GM23338 (cell line): ENCODE data around the gene SELPLG.

Experiments
- CREB1 ChIP-seq: fragments of 250-450 bp; sonication (Bioruptor Pico); IDR thresholded peaks from 2 replicates; pipeline ENCODE4 v1.5.0; 2020; ENCODE audit warnings: low read depth, mild to moderate bottlenecking, moderate library complexity
- EZH2 ChIP-seq: fragments of 200-600 bp; sonication (generic); IDR thresholded peaks from one replicate; pipeline ENCODE4 v1.8.0; 2017; ENCODE audit warnings: antibody characterized with exemption, mild to moderate bottlenecking, low read depth; ENCODE audit not compliant: unreplicated experiment
- EZH2phosphoT487 ChIP-seq: fragments of 200-600 bp; sonication (generic); IDR thresholded peaks from one replicate; pipeline ENCODE4 v1.8.1; 2018; ENCODE audit warnings: antibody characterized with exemption; ENCODE audit not compliant: unreplicated experiment
- JUNB ChIP-seq: IDR thresholded peaks from one replicate; pipeline ENCODE4 v1.6.1; 2016; ENCODE audit warnings: antibody characterized with exemption; ENCODE audit not compliant: unreplicated experiment
- NANOG ChIP-seq: IDR thresholded peaks from 2 replicates; pipeline ENCODE4 v1.6.1; 2016; ENCODE audit warnings: antibody characterized with exemption, borderline replicate concordance
- POLR2AphosphoS5 ChIP-seq: IDR thresholded peaks from 2 replicates; pipeline ENCODE4 v1.6.1; 2016; ENCODE audit warnings: antibody characterized with exemption, low read depth
- STAT1 ChIP-seq: IDR thresholded peaks from one replicate; pipeline ENCODE4 v1.6.1; 2016; ENCODE audit warnings: antibody characterized with exemption; ENCODE audit not compliant: unreplicated experiment
- ZNF114 ChIP-seq: fragments of 250-450 bp; sonication (Bioruptor Pico); IDR thresholded peaks from 2 replicates; pipeline ENCODE4 v1.5.0; 2020; ENCODE audit warnings: mild to moderate bottlenecking, moderate library complexity
- ZNF331 ChIP-seq: fragments of 250-450 bp; sonication (Bioruptor Pico); IDR thresholded peaks from 2 replicates; pipeline ENCODE4 v1.5.0; 2020; ENCODE audit warnings: low read depth, mild to moderate bottlenecking, moderate library complexity
- TF ChIP-seq, protein P1 (sequence below), 2 experiments: fragments of 200-600 bp in 1 of 2; sonication (generic) in 1 of 2; conservative IDR thresholded peaks; 2 replicates each; pipeline versions ENCODE4 v1.5.1 to v1.6.1; 2016 to 2017; ENCODE audit warnings: antibody characterized with exemption in 2 of 2, low read depth in 2 of 2, mild to moderate bottlenecking in 2 of 2, moderate library complexity in 1 of 2
- TF ChIP-seq, protein P2 (sequence below): IDR thresholded peaks from one replicate; pipeline ENCODE4 v1.6.1; 2018; ENCODE audit warnings: antibody characterized with exemption; ENCODE audit not compliant: unreplicated experiment
- TF ChIP-seq, protein P3 (sequence below): IDR thresholded peaks from 2 replicates; pipeline ENCODE4 v1.6.1; 2016; ENCODE audit warnings: antibody characterized with exemption
- TF ChIP-seq, protein P4 (sequence below): fragments of 250-450 bp; sonication (Bioruptor Pico); IDR thresholded peaks from 2 replicates; pipeline ENCODE4 v1.5.0; 2020; ENCODE audit warnings: mild to moderate bottlenecking, moderate library complexity

DNA sequence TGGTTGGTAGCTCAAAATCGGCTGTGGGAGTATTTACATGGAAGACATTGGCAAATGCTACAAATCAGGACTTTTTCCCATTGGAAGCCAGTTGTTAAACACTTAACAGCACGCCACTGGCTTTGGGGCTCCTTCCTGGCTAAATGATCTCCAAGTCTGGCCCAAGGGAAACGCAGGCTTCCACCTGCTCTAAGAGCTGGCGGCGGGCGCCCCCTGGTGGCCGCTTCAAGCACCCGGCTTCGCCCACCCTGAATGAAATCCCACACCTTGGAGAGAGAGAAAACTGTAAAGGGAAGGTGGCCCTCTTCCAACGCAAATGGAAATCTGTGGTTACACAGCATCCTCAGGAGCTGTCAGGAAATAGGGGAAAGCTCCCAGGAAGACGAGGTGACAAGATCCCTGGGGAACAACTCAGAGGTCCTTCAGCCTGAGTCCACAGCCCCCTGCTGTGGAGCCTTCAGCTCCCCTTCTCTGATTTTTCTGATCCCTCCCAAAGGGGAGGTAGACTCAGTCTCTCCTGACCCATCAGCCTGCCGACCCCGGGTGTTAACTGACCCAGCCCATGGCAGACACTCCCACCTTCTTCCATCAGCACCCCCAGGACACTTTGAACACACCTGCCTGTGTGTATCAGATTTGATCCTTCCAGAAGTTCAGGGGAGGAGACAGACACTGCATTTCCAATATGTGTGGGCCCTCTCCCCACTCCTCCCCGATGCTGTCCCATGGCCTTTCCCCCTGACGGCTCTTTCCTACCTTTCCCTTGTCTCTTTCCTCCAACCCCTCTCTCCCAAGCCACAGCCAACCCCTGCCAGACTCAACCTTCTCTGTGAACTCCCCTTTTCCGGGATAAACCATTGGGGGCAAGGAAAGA, 15.4 kb downstream of the SELPLG start:
- TF ChIP-seq, protein P1, sequence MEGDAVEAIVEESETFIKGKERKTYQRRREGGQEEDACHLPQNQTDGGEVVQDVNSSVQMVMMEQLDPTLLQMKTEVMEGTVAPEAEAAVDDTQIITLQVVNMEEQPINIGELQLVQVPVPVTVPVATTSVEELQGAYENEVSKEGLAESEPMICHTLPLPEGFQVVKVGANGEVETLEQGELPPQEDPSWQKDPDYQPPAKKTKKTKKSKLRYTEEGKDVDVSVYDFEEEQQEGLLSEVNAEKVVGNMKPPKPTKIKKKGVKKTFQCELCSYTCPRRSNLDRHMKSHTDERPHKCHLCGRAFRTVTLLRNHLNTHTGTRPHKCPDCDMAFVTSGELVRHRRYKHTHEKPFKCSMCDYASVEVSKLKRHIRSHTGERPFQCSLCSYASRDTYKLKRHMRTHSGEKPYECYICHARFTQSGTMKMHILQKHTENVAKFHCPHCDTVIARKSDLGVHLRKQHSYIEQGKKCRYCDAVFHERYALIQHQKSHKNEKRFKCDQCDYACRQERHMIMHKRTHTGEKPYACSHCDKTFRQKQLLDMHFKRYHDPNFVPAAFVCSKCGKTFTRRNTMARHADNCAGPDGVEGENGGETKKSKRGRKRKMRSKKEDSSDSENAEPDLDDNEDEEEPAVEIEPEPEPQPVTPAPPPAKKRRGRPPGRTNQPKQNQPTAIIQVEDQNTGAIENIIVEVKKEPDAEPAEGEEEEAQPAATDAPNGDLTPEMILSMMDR (conservative IDR thresholded peaks at IDR 0.05; ENCODE audit: low read depth in 2 of 2) = peak; percentile 96 to 99
- TF ChIP-seq, protein P2, sequence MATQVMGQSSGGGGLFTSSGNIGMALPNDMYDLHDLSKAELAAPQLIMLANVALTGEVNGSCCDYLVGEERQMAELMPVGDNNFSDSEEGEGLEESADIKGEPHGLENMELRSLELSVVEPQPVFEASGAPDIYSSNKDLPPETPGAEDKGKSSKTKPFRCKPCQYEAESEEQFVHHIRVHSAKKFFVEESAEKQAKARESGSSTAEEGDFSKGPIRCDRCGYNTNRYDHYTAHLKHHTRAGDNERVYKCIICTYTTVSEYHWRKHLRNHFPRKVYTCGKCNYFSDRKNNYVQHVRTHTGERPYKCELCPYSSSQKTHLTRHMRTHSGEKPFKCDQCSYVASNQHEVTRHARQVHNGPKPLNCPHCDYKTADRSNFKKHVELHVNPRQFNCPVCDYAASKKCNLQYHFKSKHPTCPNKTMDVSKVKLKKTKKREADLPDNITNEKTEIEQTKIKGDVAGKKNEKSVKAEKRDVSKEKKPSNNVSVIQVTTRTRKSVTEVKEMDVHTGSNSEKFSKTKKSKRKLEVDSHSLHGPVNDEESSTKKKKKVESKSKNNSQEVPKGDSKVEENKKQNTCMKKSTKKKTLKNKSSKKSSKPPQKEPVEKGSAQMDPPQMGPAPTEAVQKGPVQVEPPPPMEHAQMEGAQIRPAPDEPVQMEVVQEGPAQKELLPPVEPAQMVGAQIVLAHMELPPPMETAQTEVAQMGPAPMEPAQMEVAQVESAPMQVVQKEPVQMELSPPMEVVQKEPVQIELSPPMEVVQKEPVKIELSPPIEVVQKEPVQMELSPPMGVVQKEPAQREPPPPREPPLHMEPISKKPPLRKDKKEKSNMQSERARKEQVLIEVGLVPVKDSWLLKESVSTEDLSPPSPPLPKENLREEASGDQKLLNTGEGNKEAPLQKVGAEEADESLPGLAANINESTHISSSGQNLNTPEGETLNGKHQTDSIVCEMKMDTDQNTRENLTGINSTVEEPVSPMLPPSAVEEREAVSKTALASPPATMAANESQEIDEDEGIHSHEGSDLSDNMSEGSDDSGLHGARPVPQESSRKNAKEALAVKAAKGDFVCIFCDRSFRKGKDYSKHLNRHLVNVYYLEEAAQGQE = no peak
- TF ChIP-seq, protein P3, sequence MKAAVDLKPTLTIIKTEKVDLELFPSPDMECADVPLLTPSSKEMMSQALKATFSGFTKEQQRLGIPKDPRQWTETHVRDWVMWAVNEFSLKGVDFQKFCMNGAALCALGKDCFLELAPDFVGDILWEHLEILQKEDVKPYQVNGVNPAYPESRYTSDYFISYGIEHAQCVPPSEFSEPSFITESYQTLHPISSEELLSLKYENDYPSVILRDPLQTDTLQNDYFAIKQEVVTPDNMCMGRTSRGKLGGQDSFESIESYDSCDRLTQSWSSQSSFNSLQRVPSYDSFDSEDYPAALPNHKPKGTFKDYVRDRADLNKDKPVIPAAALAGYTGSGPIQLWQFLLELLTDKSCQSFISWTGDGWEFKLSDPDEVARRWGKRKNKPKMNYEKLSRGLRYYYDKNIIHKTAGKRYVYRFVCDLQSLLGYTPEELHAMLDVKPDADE = no peak
- no peak for TF ChIP-seq CREB1 (CRISPR knock-in tag)
- TF ChIP-seq POLR2AphosphoS5 = no peak
- TF ChIP-seq EZH2 = no peak
- no peak for TF ChIP-seq EZH2phosphoT487
- TF ChIP-seq JUNB = no peak
- TF ChIP-seq NANOG = no peak
- no peak for TF ChIP-seq ZNF331 (CRISPR knock-in tag)
- no peak for TF ChIP-seq ZNF114 (CRISPR knock-in tag)
- TF ChIP-seq STAT1 = no peak
- TF ChIP-seq, protein P4, sequence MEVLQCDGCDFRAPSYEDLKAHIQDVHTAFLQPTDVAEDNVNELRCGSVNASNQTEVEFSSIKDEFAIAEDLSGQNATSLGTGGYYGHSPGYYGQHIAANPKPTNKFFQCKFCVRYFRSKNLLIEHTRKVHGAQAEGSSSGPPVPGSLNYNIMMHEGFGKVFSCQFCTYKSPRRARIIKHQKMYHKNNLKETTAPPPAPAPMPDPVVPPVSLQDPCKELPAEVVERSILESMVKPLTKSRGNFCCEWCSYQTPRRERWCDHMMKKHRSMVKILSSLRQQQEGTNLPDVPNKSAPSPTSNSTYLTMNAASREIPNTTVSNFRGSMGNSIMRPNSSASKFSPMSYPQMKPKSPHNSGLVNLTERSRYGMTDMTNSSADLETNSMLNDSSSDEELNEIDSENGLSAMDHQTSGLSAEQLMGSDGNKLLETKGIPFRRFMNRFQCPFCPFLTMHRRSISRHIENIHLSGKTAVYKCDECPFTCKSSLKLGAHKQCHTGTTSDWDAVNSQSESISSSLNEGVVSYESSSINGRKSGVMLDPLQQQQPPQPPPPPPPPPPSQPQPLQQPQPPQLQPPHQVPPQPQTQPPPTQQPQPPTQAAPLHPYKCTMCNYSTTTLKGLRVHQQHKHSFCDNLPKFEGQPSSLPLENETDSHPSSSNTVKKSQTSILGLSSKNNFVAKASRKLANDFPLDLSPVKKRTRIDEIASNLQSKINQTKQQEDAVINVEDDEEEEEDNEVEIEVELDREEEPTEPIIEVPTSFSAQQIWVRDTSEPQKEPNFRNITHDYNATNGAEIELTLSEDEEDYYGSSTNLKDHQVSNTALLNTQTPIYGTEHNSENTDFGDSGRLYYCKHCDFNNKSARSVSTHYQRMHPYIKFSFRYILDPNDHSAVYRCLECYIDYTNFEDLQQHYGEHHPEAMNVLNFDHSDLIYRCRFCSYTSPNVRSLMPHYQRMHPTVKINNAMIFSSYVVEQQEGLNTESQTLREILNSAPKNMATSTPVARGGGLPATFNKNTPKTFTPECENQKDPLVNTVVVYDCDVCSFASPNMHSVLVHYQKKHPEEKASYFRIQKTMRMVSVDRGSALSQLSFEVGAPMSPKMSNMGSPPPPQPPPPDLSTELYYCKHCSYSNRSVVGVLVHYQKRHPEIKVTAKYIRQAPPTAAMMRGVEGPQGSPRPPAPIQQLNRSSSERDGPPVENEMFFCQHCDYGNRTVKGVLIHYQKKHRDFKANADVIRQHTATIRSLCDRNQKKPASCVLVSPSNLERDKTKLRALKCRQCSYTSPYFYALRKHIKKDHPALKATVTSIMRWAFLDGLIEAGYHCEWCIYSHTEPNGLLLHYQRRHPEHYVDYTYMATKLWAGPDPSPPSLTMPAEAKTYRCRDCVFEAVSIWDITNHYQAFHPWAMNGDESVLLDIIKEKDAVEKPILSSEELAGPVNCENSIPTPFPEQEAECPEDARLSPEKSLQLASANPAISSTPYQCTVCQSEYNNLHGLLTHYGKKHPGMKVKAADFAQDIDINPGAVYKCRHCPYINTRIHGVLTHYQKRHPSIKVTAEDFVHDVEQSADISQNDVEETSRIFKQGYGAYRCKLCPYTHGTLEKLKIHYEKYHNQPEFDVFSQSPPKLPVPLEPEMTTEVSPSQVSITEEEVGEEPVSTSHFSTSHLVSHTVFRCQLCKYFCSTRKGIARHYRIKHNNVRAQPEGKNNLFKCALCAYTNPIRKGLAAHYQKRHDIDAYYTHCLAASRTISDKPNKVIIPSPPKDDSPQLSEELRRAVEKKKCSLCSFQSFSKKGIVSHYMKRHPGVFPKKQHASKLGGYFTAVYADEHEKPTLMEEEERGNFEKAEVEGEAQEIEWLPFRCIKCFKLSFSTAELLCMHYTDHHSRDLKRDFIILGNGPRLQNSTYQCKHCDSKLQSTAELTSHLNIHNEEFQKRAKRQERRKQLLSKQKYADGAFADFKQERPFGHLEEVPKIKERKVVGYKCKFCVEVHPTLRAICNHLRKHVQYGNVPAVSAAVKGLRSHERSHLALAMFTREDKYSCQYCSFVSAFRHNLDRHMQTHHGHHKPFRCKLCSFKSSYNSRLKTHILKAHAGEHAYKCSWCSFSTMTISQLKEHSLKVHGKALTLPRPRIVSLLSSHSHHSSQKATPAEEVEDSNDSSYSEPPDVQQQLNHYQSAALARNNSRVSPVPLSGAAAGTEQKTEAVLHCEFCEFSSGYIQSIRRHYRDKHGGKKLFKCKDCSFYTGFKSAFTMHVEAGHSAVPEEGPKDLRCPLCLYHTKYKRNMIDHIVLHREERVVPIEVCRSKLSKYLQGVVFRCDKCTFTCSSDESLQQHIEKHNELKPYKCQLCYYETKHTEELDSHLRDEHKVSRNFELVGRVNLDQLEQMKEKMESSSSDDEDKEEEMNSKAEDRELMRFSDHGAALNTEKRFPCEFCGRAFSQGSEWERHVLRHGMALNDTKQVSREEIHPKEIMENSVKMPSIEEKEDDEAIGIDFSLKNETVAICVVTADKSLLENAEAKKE = no peak
